DMS53 (cell line): ENCODE results near the gene KCNK17.
A peak's percentile ranks its signal among the peaks of the same experiment; 100 is the strongest.
"Not testable (repeated sequence)": the region's sequence is repeated elsewhere in the genome, so short reads cannot be mapped to it uniquely, and the experiment has no call there.

Experiments used
- DNase-seq: peaks from one replicate; lab custom pipeline; 2025; lab: John Stamatoyannopoulos, UW

The KCNK17 gene

GRCh38 chr6:39302011-39302410 is 12.2 kb downstream of the KCNK17 start:
- no peak for DNase-seq

GRCh38 chr6:39301606-39302005 is 12.6 kb downstream of the KCNK17 start:
- peak; percentile 33 for DNase-seq

- peak; percentile 14 for DNase-seq
Observed at GRCh38 chr6:39300739-39301138, 13.5 kb downstream of the KCNK17 start.

- DNase-seq, result no peak
Observed at GRCh38 chr6:39298061-39298460, 16.2 kb downstream of the KCNK17 start.

- DNase-seq, result no peak
Observed at GRCh38 chr6:39296745-39297640, 17.2 kb downstream of the KCNK17 start.

GRCh38 chr6:39295611-39296011 is 18.6 kb downstream of the KCNK17 start:
- DNase-seq, result no peak

GRCh38 chr6:39294899-39295298 is 19.3 kb downstream of the KCNK17 start:
- DNase-seq, result no peak

GRCh38 chr6:39294133-39294532 is 20.1 kb downstream of the KCNK17 start:
- no peak for DNase-seq

GRCh38 chr6:39292637-39293036 is 21.6 kb downstream of the KCNK17 start:
- no peak for DNase-seq

- no peak for DNase-seq
Observed at GRCh38 chr6:39289490-39289889, 24.7 kb downstream of the KCNK17 start.

- DNase-seq, result no peak
Observed at GRCh38 chr6:39287601-39288000, 26.6 kb downstream of the KCNK17 start.

- not testable (repeated sequence) for DNase-seq
Observed at GRCh38 chr6:39286596-39286995, 27.6 kb downstream of the KCNK17 start.

- no peak for DNase-seq
Observed at GRCh38 chr6:39282774-39283173, 31.4 kb downstream of the KCNK17 start.

GRCh38 chr6:39281312-39281980 is 32.8 kb downstream of the KCNK17 start:
- no peak for DNase-seq

GRCh38 chr6:39280247-39280731 is 33.9 kb downstream of the KCNK17 start:
- peak; percentile 67 for DNase-seq

- no peak for DNase-seq
Observed at GRCh38 chr6:39279539-39279938, 34.7 kb downstream of the KCNK17 start.

- DNase-seq, result peak; percentile 17
Observed at GRCh38 chr6:39276379-39276995, 37.7 kb downstream of the KCNK17 start.

- no peak for DNase-seq
Observed at GRCh38 chr6:39274903-39275302, 39.3 kb downstream of the KCNK17 start.

GRCh38 chr6:39274471-39274870 is 39.7 kb downstream of the KCNK17 start:
- DNase-seq, result no peak

- DNase-seq, result no peak
Observed at GRCh38 chr6:39273406-39273821, 40.8 kb downstream of the KCNK17 start.

GRCh38 chr6:39269961-39270360 is 44.3 kb downstream of the KCNK17 start:
- no peak for DNase-seq

GRCh38 chr6:39268721-39269120 is 45.5 kb downstream of the KCNK17 start:
- no peak for DNase-seq

- DNase-seq, result no peak
Observed at GRCh38 chr6:39268171-39268570, 46.0 kb downstream of the KCNK17 start.
